Testis (tissue), 2 donors: ENCODE data around the gene POLQ.

ENCODE experiments used
- CTCF ChIP-seq, 3 experiments: fragments of 450-650 bp in 2 of 3; fragments of 200-600 bp in 1 of 3; sonication (generic) in 1 of 3; IDR thresholded peaks; one replicate each; pipeline ENCODE4 v1.5.1; 2016 to 2019; ENCODE audit warnings: antibody characterized with exemption in 3 of 3, mild to moderate bottlenecking in 2 of 3, moderate library complexity in 1 of 3
- POLR2A ChIP-seq: fragments of 450-650 bp; IDR thresholded peaks from one replicate; pipeline ENCODE4 v1.6.1; 2017; ENCODE audit warnings: antibody characterized with exemption, mild to moderate bottlenecking, moderate library complexity

GRCh38 chr3:121491683-121492320 lies 54.0 kb downstream of the POLQ start:
- no peak for TF ChIP-seq CTCF (IDR thresholded peaks at IDR 0.05)
- TF ChIP-seq POLR2A: no peak
